GOT3 (cell line): ENCODE measurements around the gene ZBTB44.
"Not testable (repeated sequence)": the region's sequence is repeated elsewhere in the genome, so short reads cannot be mapped to it uniquely, and the experiment has no call there.

Source experiments
- DNase-seq: peaks from one replicate; lab custom pipeline; 2025; ENCODE audit warnings: mixed read lengths; lab: John Stamatoyannopoulos, UW

ZBTB44 gene

GRCh38 chr11:130249929-130250328, 64.8 kb downstream of the ZBTB44 start:
- not testable (repeated sequence) for DNase-seq

- DNase-seq = no peak
These were observed 65.3 kb downstream of the ZBTB44 start for GRCh38 chr11:130249371-130249770.

GRCh38 chr11:130247319-130247718, 67.4 kb downstream of the ZBTB44 start:
- DNase-seq = no peak

- DNase-seq = no peak
These were observed 68.0 kb downstream of the ZBTB44 start for GRCh38 chr11:130246738-130247137.

GRCh38 chr11:130246270-130246669, 68.4 kb downstream of the ZBTB44 start:
- no peak for DNase-seq

GRCh38 chr11:130245375-130245774, 69.3 kb downstream of the ZBTB44 start:
- not testable (repeated sequence) for DNase-seq

- no peak for DNase-seq
These were observed 69.9 kb downstream of the ZBTB44 start for GRCh38 chr11:130244848-130245247.

- DNase-seq = no peak
These were observed 70.9 kb downstream of the ZBTB44 start for GRCh38 chr11:130243816-130244215.

GRCh38 chr11:130241713-130242112, 73.0 kb downstream of the ZBTB44 start:
- no peak for DNase-seq

- DNase-seq = no peak
These were observed 77.3 kb downstream of the ZBTB44 start for GRCh38 chr11:130237282-130238006.

GRCh38 chr11:130234315-130234714, 80.4 kb downstream of the ZBTB44 start:
- DNase-seq = no peak

GRCh38 chr11:130233888-130234287, 80.8 kb downstream of the ZBTB44 start:
- not testable (repeated sequence) for DNase-seq

GRCh38 chr11:130233486-130233885, 81.2 kb downstream of the ZBTB44 start:
- DNase-seq = not testable (repeated sequence)

- no peak for DNase-seq
These were observed 87.3 kb downstream of the ZBTB44 start for GRCh38 chr11:130227373-130227772.

- no peak for DNase-seq
These were observed 91.3 kb downstream of the ZBTB44 start for GRCh38 chr11:130223291-130223971.

GRCh38 chr11:130220311-130221035, 94.2 kb downstream of the ZBTB44 start:
- no peak for DNase-seq

- no peak for DNase-seq
These were observed 95.6 kb downstream of the ZBTB44 start for GRCh38 chr11:130219148-130219547.

GRCh38 chr11:130218501-130219070, 96.1 kb downstream of the ZBTB44 start:
- DNase-seq = no peak

- DNase-seq = no peak
These were observed 97.3 kb downstream of the ZBTB44 start for GRCh38 chr11:130217133-130218031.

- DNase-seq = no peak
These were observed 98.1 kb downstream of the ZBTB44 start for GRCh38 chr11:130216591-130217132.

- DNase-seq = no peak
These were observed 98.5 kb downstream of the ZBTB44 start for GRCh38 chr11:130216221-130216550.
